HCT116 (cell line): ENCODE data around the gene SDK1. TPM values are rescaled to one million over a fixed set of nuclear protein-coding genes. Genes with fewer than 3 reads are reported as not detected.

Source experiments
- ATAC-seq: fragments of 200-7000 bp; cut with Tn5 transposase; 2 replicates; pipeline ENCODE4 v1.9.1; 2020; ENCODE audit warnings: mild to moderate bottlenecking, moderate library complexity
- BruUV-seq: library from RNA; stranded (reverse); fragments of 400-500 nt; replicated peaks from 2 replicates; lab custom pipeline; 2021; lab: Mats Ljungman, UMichigan
- CTCF ChIA-PET: fragments of 300-600 bp; sonication (Branson Sonifier 250); formaldehyde crosslinking; loops from one replicate; lab custom pipeline; 2021; ENCODE audit warnings: antibody characterized with exemption; lab: Charles Lee
- POLR2A ChIA-PET: fragments of 300-600, 350-600 bp; sonication (Branson Sonifier 250); formaldehyde crosslinking; loops from one replicate; lab custom pipeline; 2021; ENCODE audit warnings: antibody characterized with exemption; lab: Charles Lee
- RAD21 ChIA-PET, 2 experiments: fragments of 300-600 bp; sonication (Branson Sonifier 250); formaldehyde crosslinking; loops; one replicate each; lab custom pipeline; 2023; ENCODE audit warnings: low total read pairs in 2 of 2; ENCODE audit not compliant: uncharacterized antibody in 2 of 2, unreplicated experiment in 2 of 2, low non-redundant PET in 1 of 2; lab: Charles Lee
- DNase-seq: peaks from one replicate; pipeline ENCODE4 v3.0.0-alpha.2; 2010; ENCODE audit warnings: low read depth, low spot score
- H2AFZ ChIP-seq: fragments of 200-600 bp; shearing (Covaris generic), sonication (generic); 2 replicates; pipeline ENCODE4 v1.6.1; 2017; ENCODE audit warnings: low read depth, mixed run types, mixed read lengths, antibody characterized with exemption, low read length; ENCODE audit not compliant: poor library complexity, severe bottlenecking
- H3K27ac ChIP-seq: 2 replicates; pipeline ENCODE4 v1.5.1; 2012; ENCODE audit warnings: low read depth, low read length
- H3K27me3 ChIP-seq: fragments of 200-600 bp; sonication (generic); 2 replicates; pipeline ENCODE4 v1.6.1; 2016; ENCODE audit warnings: mixed run types, low read length, mixed read lengths; ENCODE audit not compliant: insufficient read depth
- H3K36me3 ChIP-seq, 2 experiments: fragments of 200-500 bp in 1 of 2; fragments of 200-600 bp in 1 of 2; sonication (Bioruptor generic) in 1 of 2; sonication (generic) in 1 of 2; 2 replicates each; pipeline versions ENCODE4 v1.5.1 to v1.6.1; 2014 to 2016; ENCODE audit warnings: low read length in 2 of 2, inconsistent platforms in 1 of 2, mixed read lengths in 1 of 2, mixed run types in 1 of 2; ENCODE audit not compliant: insufficient read depth in 2 of 2, control insufficient read depth in 1 of 2
- H3K4me1 ChIP-seq, 2 experiments: fragments of 200-600 bp in 1 of 2; sonication (generic) in 1 of 2; 2 replicates each; pipeline versions ENCODE4 v1.5.1 to v1.6.1; 2012 to 2017; ENCODE audit warnings: low read length in 2 of 2, inconsistent platforms in 1 of 2, mild to moderate bottlenecking in 1 of 2, mixed read lengths in 1 of 2, mixed run types in 1 of 2, moderate library complexity in 1 of 2; ENCODE audit not compliant: insufficient read depth in 2 of 2, control insufficient read depth in 1 of 2
- H3K4me2 ChIP-seq: fragments of 200-600 bp; sonication (generic); 2 replicates; pipeline ENCODE4 v1.6.1; 2017; ENCODE audit warnings: mixed run types, low read length, mixed read lengths
- H3K4me3 ChIP-seq, 2 experiments: fragments of 200-600 bp in 1 of 2; sonication (generic) in 1 of 2; replicated peaks in 1 of 2; 2 replicates each; pipeline ENCODE4 v1.5.1; 2011 to 2016; ENCODE audit warnings: low read length in 2 of 2, control low read depth in 1 of 2, low read depth in 1 of 2, mild to moderate bottlenecking in 1 of 2, mixed read lengths in 1 of 2, mixed run types in 1 of 2
- H3K79me2 ChIP-seq: fragments of 200-600 bp; sonication (generic); 2 replicates; pipeline ENCODE4 v1.6.1; 2017; ENCODE audit warnings: mild to moderate bottlenecking, mixed run types, low read length, moderate library complexity, mixed read lengths; ENCODE audit not compliant: insufficient read depth
- H3K9ac ChIP-seq: fragments of 200-600 bp; sonication (generic); 2 replicates; pipeline ENCODE4 v1.6.1; 2016; ENCODE audit warnings: low read length, mixed read lengths
- H3K9me2 ChIP-seq: fragments of 200-600 bp; sonication (generic), shearing (Covaris generic); 2 replicates; pipeline ENCODE4 v1.6.1; 2017; ENCODE audit warnings: mixed run types, mild to moderate bottlenecking, moderate library complexity; ENCODE audit not compliant: insufficient read depth
- H3K9me3 ChIP-seq, 2 experiments: fragments of 200-500 bp in 1 of 2; fragments of 200-600 bp in 1 of 2; sonication (Bioruptor generic) in 1 of 2; sonication (generic) in 1 of 2; 2 replicates each; pipeline ENCODE4 v1.6.1; 2014 to 2017; ENCODE audit warnings: low read length in 2 of 2, mixed read lengths in 2 of 2, inconsistent platforms in 1 of 2, low read depth in 1 of 2, mild to moderate bottlenecking in 1 of 2, mixed run types in 1 of 2, moderate library complexity in 1 of 2; ENCODE audit not compliant: control insufficient read depth in 1 of 2, insufficient read depth in 1 of 2
- H4K20me1 ChIP-seq: fragments of 200-600 bp; sonication (generic), shearing (Covaris generic); 2 replicates; pipeline ENCODE4 v1.6.1; 2017; ENCODE audit warnings: mixed run types, mild to moderate bottlenecking, moderate library complexity; ENCODE audit not compliant: insufficient read depth
- CBX3 ChIP-seq: IDR thresholded peaks from 2 replicates; pipeline ENCODE4 v1.6.1; 2012; ENCODE audit warnings: low read depth
- CEBPB ChIP-seq: IDR thresholded peaks from 2 replicates; pipeline ENCODE4 v1.6.1; 2012; ENCODE audit warnings: low read depth
- EZH2phosphoT487 ChIP-seq: fragments of 200-600 bp; IDR thresholded peaks from 2 replicates; pipeline ENCODE4 v1.6.1; 2018; ENCODE audit warnings: antibody characterized with exemption, borderline replicate concordance
- FOSL1 ChIP-seq: IDR thresholded peaks from 2 replicates; pipeline ENCODE4 v1.6.1; 2012; ENCODE audit warnings: low read depth
- JUND ChIP-seq: IDR thresholded peaks from 2 replicates; pipeline ENCODE4 v1.6.1; 2012
- RAD21 ChIP-seq: IDR thresholded peaks from 2 replicates; pipeline ENCODE4 v1.6.1; 2012; ENCODE audit warnings: low read depth, mild to moderate bottlenecking
- SRF ChIP-seq: IDR thresholded peaks from 2 replicates; pipeline ENCODE4 v1.6.1; 2012; ENCODE audit warnings: low read depth
- YY1 ChIP-seq: IDR thresholded peaks from 2 replicates; pipeline ENCODE4 v1.6.1; 2011; ENCODE audit warnings: low read length, low read depth, moderate library complexity, mild to moderate bottlenecking; ENCODE audit not compliant: insufficient replicate concordance; ENCODE audit errors: extremely low read depth
- ZFX ChIP-seq: fragments of 450-650 bp; IDR thresholded peaks from 2 replicates; pipeline ENCODE4 v1.6.1; 2017
- ZNF274 ChIP-seq: fragments of 200-500 bp; sonication (Bioruptor generic); IDR thresholded peaks from 2 replicates; pipeline ENCODE4 v1.6.1; 2014; ENCODE audit warnings: mild to moderate bottlenecking, low read depth, low read length, inconsistent platforms
- intact Hi-C: fragments of 100-400 bp; cut with micrococcal nuclease; formaldehyde crosslinking; loops from 2 replicates; pipeline ENCODE4 v1.10.0; 2022
- total RNA-seq: library from RNA; stranded (reverse); gene quantifications from one replicate; pipeline ENCODE4 v1.2.1, GENCODE V29; 2021; ENCODE audit not compliant: unreplicated experiment
- TF ChIP-seq, protein P1 (sequence below): IDR thresholded peaks from 2 replicates; pipeline ENCODE4 v1.6.1; 2011; ENCODE audit warnings: mild to moderate bottlenecking, low read length, moderate library complexity; ENCODE audit not compliant: insufficient replicate concordance; ENCODE audit errors: extremely low read depth
- TF ChIP-seq, protein P2 (sequence below): IDR thresholded peaks from 2 replicates; pipeline ENCODE4 v1.6.1; 2012; ENCODE audit warnings: low read depth
- TF ChIP-seq, protein P3 (sequence below): IDR thresholded peaks from 2 replicates; pipeline ENCODE4 v1.6.1; 2012

The SDK1 gene
- total RNA-seq, 1 experiment from 2014 or later = 0.05 TPM

DNA sequence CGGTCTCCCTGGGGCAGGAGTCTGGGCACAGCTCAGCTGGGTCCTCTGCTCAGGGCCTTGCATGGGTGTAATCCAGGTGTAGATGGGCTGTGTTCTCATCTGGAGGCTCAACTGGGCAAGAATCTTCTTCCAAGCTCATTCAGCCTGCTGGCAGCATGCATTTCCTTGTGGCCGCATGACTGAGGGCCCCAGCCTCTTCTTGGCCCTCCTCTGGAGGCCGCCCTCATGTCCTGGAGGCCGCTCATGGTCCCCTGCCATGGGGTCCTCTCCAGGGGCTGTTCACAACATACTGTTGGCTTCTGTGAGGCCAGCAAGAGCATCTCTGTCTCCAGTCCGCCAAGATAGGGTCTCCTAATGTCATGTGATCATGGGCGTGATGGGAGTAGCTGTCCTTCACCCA lies 943.6 kb downstream of the SDK1 start:
- H3K9ac ChIP-seq = no peak overlapping the region
- no peaks in the 10 kb centered on the region for H3K27me3 ChIP-seq
- no peak overlapping the region for H2AFZ ChIP-seq
- H3K4me2 ChIP-seq = no peak overlapping the region
- ChIA-PET POLR2A (no interaction called here), RAD21 (no interaction called here), CTCF (no interaction called here)
- no peaks in the 10 kb centered on the region for H3K36me3 ChIP-seq
- no peaks in the 10 kb centered on the region for H4K20me1 ChIP-seq
- no peaks in the 10 kb centered on the region for H3K79me2 ChIP-seq
- peaks cover 0 to 4% of the 10 kb centered on the region in 2 experiments; a peak in 2 of 4 replicates for H3K9me3 ChIP-seq
- intact Hi-C loops = no loop called here
- TF ChIP-seq CBX3 (no peak), ZFX (no peak), RAD21 (no peak), EZH2phosphoT487 (no peak), YY1 (no peak), JUND (no peak)
- no peak for ATAC-seq
- H3K4me1 ChIP-seq = no peaks in the 10 kb centered on the region
- H3K27ac ChIP-seq = no peak overlapping the region
- H3K4me3 ChIP-seq = no peak overlapping the region
- BruUV-seq = no TSS peak
- no peak for DNase-seq
- no peaks in the 10 kb centered on the region for H3K9me2 ChIP-seq

DNA sequence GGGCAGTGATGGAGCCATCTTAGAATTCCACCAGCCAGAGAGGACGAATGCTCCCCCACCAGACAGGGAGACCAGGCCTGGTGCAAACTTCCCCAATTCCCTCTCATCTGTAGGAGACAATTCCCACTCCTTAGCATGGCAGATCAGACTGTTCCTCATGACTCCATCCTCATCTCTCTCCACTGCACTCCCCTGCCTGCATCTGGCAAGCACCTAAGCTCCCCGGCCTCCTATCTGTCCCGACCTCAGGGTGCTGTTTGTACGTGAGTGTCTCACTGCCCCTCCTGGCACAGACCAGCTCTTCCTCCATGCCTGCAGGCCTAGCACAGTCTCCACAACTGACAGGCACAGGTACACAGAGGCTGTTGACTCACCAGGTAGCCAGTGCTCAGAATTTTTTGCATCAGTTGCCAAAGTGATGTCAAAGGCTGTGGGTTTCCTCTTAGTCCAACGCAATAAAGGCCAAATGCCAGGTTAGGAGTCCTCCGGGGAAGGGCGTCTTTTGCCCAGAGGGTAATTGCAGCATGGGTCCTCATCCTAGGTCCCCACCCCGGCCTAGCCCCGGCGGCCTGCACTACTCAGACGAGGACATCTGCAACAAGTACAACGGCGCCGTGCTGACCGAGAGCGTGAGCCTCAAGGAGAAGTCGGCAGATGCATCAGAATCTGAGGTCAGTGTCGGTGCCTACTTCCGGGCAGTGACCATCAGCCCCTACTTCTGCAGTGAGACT lies 944.2 kb downstream of the SDK1 start:
- H3K9ac ChIP-seq = no peak overlapping the region
- intact Hi-C loops = no loop called here
- H3K9me2 ChIP-seq = no peaks in the 10 kb centered on the region
- no peaks in the 10 kb centered on the region for H3K4me1 ChIP-seq
- ChIA-PET RAD21 (no interaction called here), CTCF (no interaction called here), POLR2A (no interaction called here)
- no peak overlapping the region for H3K4me3 ChIP-seq
- no peak overlapping the region for H3K27ac ChIP-seq
- H3K36me3 ChIP-seq = no peaks in the 10 kb centered on the region
- H4K20me1 ChIP-seq = no peaks in the 10 kb centered on the region
- H3K27me3 ChIP-seq = no peaks in the 10 kb centered on the region
- ATAC-seq (no peak), DNase-seq (no peak)
- no peak overlapping the region for H3K4me2 ChIP-seq
- H2AFZ ChIP-seq = no peak overlapping the region
- BruUV-seq = no TSS peak
- H3K79me2 ChIP-seq = no peaks in the 10 kb centered on the region
- H3K9me3 ChIP-seq = peaks cover 0 to 4% of the 10 kb centered on the region in 2 experiments; a peak in 2 of 4 replicates
- no peak for TF ChIP-seq ZFX
- TF ChIP-seq, protein P1, sequence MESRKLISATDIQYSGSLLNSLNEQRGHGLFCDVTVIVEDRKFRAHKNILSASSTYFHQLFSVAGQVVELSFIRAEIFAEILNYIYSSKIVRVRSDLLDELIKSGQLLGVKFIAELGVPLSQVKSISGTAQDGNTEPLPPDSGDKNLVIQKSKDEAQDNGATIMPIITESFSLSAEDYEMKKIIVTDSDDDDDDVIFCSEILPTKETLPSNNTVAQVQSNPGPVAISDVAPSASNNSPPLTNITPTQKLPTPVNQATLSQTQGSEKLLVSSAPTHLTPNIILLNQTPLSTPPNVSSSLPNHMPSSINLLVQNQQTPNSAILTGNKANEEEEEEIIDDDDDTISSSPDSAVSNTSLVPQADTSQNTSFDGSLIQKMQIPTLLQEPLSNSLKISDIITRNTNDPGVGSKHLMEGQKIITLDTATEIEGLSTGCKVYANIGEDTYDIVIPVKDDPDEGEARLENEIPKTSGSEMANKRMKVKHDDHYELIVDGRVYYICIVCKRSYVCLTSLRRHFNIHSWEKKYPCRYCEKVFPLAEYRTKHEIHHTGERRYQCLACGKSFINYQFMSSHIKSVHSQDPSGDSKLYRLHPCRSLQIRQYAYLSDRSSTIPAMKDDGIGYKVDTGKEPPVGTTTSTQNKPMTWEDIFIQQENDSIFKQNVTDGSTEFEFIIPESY = no peak
- no peak for TF ChIP-seq ZNF274
- no peak for TF ChIP-seq SRF
- TF ChIP-seq JUND = no peak
- TF ChIP-seq EZH2phosphoT487 = no peak
- no peak for TF ChIP-seq FOSL1
- no peak for TF ChIP-seq CEBPB
- TF ChIP-seq, protein P2, sequence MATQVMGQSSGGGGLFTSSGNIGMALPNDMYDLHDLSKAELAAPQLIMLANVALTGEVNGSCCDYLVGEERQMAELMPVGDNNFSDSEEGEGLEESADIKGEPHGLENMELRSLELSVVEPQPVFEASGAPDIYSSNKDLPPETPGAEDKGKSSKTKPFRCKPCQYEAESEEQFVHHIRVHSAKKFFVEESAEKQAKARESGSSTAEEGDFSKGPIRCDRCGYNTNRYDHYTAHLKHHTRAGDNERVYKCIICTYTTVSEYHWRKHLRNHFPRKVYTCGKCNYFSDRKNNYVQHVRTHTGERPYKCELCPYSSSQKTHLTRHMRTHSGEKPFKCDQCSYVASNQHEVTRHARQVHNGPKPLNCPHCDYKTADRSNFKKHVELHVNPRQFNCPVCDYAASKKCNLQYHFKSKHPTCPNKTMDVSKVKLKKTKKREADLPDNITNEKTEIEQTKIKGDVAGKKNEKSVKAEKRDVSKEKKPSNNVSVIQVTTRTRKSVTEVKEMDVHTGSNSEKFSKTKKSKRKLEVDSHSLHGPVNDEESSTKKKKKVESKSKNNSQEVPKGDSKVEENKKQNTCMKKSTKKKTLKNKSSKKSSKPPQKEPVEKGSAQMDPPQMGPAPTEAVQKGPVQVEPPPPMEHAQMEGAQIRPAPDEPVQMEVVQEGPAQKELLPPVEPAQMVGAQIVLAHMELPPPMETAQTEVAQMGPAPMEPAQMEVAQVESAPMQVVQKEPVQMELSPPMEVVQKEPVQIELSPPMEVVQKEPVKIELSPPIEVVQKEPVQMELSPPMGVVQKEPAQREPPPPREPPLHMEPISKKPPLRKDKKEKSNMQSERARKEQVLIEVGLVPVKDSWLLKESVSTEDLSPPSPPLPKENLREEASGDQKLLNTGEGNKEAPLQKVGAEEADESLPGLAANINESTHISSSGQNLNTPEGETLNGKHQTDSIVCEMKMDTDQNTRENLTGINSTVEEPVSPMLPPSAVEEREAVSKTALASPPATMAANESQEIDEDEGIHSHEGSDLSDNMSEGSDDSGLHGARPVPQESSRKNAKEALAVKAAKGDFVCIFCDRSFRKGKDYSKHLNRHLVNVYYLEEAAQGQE = no peak
- TF ChIP-seq, protein P3, sequence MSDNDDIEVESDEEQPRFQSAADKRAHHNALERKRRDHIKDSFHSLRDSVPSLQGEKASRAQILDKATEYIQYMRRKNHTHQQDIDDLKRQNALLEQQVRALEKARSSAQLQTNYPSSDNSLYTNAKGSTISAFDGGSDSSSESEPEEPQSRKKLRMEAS = no peak
